GM18861 (cell line): ENCODE measurements around the gene DDX3X.
"Not testable (repeated sequence)": the region's sequence is repeated elsewhere in the genome, so short reads cannot be mapped to it uniquely, and the experiment has no call there.

Experiments
- ATAC-seq: cut with Tn5 transposase; IDR thresholded peaks from one replicate; pipeline ENCODE4 v1.9.1; 2021; ENCODE audit not compliant: unreplicated experiment

DDX3X gene

GRCh38 chrX:41333744-41334362 is at the start of gene DDX3X:
Gene DDX3X, plus strand, starts transcription at chrX:41334162. Its CDS starts 91 bp downstream, at chrX:41334253.
- peak; percentile 40 for ATAC-seq

GRCh38 chrX:41285928-41286327 is 48.0 kb upstream of the DDX3X start:
- not testable (repeated sequence) for ATAC-seq

GRCh38 chrX:41288641-41289040 is 45.3 kb upstream of the DDX3X start:
- ATAC-seq, result no peak

- ATAC-seq, result no peak
Observed at GRCh38 chrX:41289095-41289494, 44.9 kb upstream of the DDX3X start.

- ATAC-seq, result no peak
Observed at GRCh38 chrX:41291309-41291708, 42.7 kb upstream of the DDX3X start.

- ATAC-seq, result no peak
Observed at GRCh38 chrX:41293269-41293668, 40.7 kb upstream of the DDX3X start.

GRCh38 chrX:41300758-41301437 is 33.1 kb upstream of the DDX3X start:
- no peak for ATAC-seq

GRCh38 chrX:41301438-41301824 is 32.5 kb upstream of the DDX3X start:
- peak; percentile 45 for ATAC-seq

GRCh38 chrX:41302370-41302769 is 31.6 kb upstream of the DDX3X start:
- ATAC-seq, result no peak

GRCh38 chrX:41303013-41303412 is 30.9 kb upstream of the DDX3X start:
- ATAC-seq, result no peak

- ATAC-seq, result no peak
Observed at GRCh38 chrX:41304178-41304577, 29.8 kb upstream of the DDX3X start.

- no peak for ATAC-seq
Observed at GRCh38 chrX:41308884-41309647, 24.9 kb upstream of the DDX3X start.

- ATAC-seq, result no peak
Observed at GRCh38 chrX:41312786-41313185, 21.2 kb upstream of the DDX3X start.

- no peak for ATAC-seq
Observed at GRCh38 chrX:41313419-41313818, 20.5 kb upstream of the DDX3X start.

GRCh38 chrX:41314204-41314603 is 19.8 kb upstream of the DDX3X start:
- no peak for ATAC-seq

GRCh38 chrX:41314881-41315280 is 19.1 kb upstream of the DDX3X start:
- no peak for ATAC-seq

- ATAC-seq, result not testable (repeated sequence)
Observed at GRCh38 chrX:41316266-41316665, 17.7 kb upstream of the DDX3X start.

- no peak for ATAC-seq
Observed at GRCh38 chrX:41317477-41318208, 16.3 kb upstream of the DDX3X start.

- no peak for ATAC-seq
Observed at GRCh38 chrX:41320393-41320792, 13.6 kb upstream of the DDX3X start.

GRCh38 chrX:41322821-41323603 is 10.9 kb upstream of the DDX3X start:
- no peak for ATAC-seq

- ATAC-seq, result no peak
Observed at GRCh38 chrX:41326431-41326830, 7.5 kb upstream of the DDX3X start.
